GM18507 (cell line): ENCODE measurements around the gene NLGN1.
"Not testable (repeated sequence)": the region's sequence is repeated elsewhere in the genome, so short reads cannot be mapped to it uniquely, and the experiment has no call there.

Experiments
- DNase-seq: peaks from one replicate; pipeline ENCODE4 v3.0.0; 2011; ENCODE audit warnings: low read depth; ENCODE audit not compliant: insufficient read length; ENCODE audit errors: extremely low spot score
- FAIRE-seq: peaks from 2 replicates; lab custom pipeline; 2011; peaks lifted over from hg19 to GRCh38; lab: Jason Lieb, UNC

The NLGN1 gene

GRCh38 chr3:173545590-173545989 is 148.0 kb downstream of the NLGN1 start:
- not testable (repeated sequence) for FAIRE-seq

GRCh38 chr3:173547070-173547469 is 149.5 kb downstream of the NLGN1 start:
- FAIRE-seq (no peak), DNase-seq (no peak)

More at GRCh38 chr3:173545590-173545989, 148.0 kb downstream of the NLGN1 start:
- DNase-seq, result not testable (repeated sequence)

GRCh38 chr3:173548261-173548660 is 150.7 kb downstream of the NLGN1 start:
- DNase-seq (no peak), FAIRE-seq (no peak)

GRCh38 chr3:173552526-173552925 is 155.0 kb downstream of the NLGN1 start:
- no peak for FAIRE-seq
- DNase-seq, result no peak

- DNase-seq (no peak), FAIRE-seq (no peak)
Observed at GRCh38 chr3:173553635-173554280, 156.2 kb downstream of the NLGN1 start.

GRCh38 chr3:173556546-173556945 is 159.0 kb downstream of the NLGN1 start:
- DNase-seq (no peak), FAIRE-seq (no peak)

- FAIRE-seq, result no peak
- no peak for DNase-seq
Observed at GRCh38 chr3:173567997-173568396, 170.5 kb downstream of the NLGN1 start.

GRCh38 chr3:173568623-173569022 is 171.1 kb downstream of the NLGN1 start:
- FAIRE-seq, result no peak
- no peak for DNase-seq

- DNase-seq (no peak), FAIRE-seq (no peak)
Observed at GRCh38 chr3:173583496-173583895, 186.0 kb downstream of the NLGN1 start.

GRCh38 chr3:173584093-173584837 is 186.7 kb downstream of the NLGN1 start:
- DNase-seq, result no peak
- FAIRE-seq, result no peak

- DNase-seq, result no peak
- FAIRE-seq, result no peak
Observed at GRCh38 chr3:173584838-173585831, 187.6 kb downstream of the NLGN1 start.

- FAIRE-seq, result no peak
Observed at GRCh38 chr3:173586166-173586565, 188.6 kb downstream of the NLGN1 start.

GRCh38 chr3:173587055-173587454 is 189.5 kb downstream of the NLGN1 start:
- DNase-seq (no peak), FAIRE-seq (no peak)

More at GRCh38 chr3:173586166-173586565, 188.6 kb downstream of the NLGN1 start:
- DNase-seq, result no peak

- DNase-seq (no peak), FAIRE-seq (no peak)
Observed at GRCh38 chr3:173588556-173588955, 191.0 kb downstream of the NLGN1 start.

- FAIRE-seq, result no peak
Observed at GRCh38 chr3:173589116-173589515, 191.6 kb downstream of the NLGN1 start.

GRCh38 chr3:173591401-173591800 is 193.9 kb downstream of the NLGN1 start:
- FAIRE-seq, result no peak
- no peak for DNase-seq

More at GRCh38 chr3:173589116-173589515, 191.6 kb downstream of the NLGN1 start:
- DNase-seq, result no peak

GRCh38 chr3:173594881-173595280 is 197.3 kb downstream of the NLGN1 start:
- not testable (repeated sequence) for FAIRE-seq, DNase-seq

- FAIRE-seq, result no peak
- no peak for DNase-seq
Observed at GRCh38 chr3:173599673-173600072, 202.1 kb downstream of the NLGN1 start.

GRCh38 chr3:173614522-173614921 is 217.0 kb downstream of the NLGN1 start:
- FAIRE-seq (no peak), DNase-seq (no peak)

GRCh38 chr3:173615661-173616060 is 218.1 kb downstream of the NLGN1 start:
- FAIRE-seq, result no peak
- no peak for DNase-seq
